Peyer's patch (tissue), 4 donors: Measurements from ENCODE around the gene CCPG1.

Experiments
- CTCF ChIP-seq, 6 experiments: fragments of 450-650 bp in 4 of 6; fragments of 200-600 bp in 2 of 6; sonication (generic) in 1 of 6; IDR thresholded peaks; one replicate each; pipeline ENCODE4 v1.5.1; 2017 to 2019; ENCODE audit warnings: antibody characterized with exemption in 6 of 6, mild to moderate bottlenecking in 3 of 6, moderate library complexity in 1 of 6
- POLR2A ChIP-seq, 2 donors: fragments of 450-650 bp; IDR thresholded peaks; one replicate each; pipeline ENCODE4 v1.5.1; 2017; ENCODE audit warnings: antibody characterized with exemption in 2 of 2, mild to moderate bottlenecking in 2 of 2, moderate library complexity in 2 of 2

GRCh38 chr15:55398243-55398642, 9.9 kb downstream of the CCPG1 start:
- TF ChIP-seq CTCF (IDR thresholded peaks at IDR 0.05) (no peak), POLR2A (IDR thresholded peaks at IDR 0.05) (no peak)
